ENCODE results near the gene GIT1. TPM values are rescaled to one million over a fixed set of nuclear protein-coding genes. Genes with fewer than 3 reads are reported as not detected.

The GIT1 gene
- total and polyA plus RNA-seq, 4 donors: 2.2 to 11.1 (median 4.9) TPM

- H3K4me1 ChIP-seq (ENCODE audit: control insufficient read depth in 4 of 4, insufficient read depth in 4 of 4, low read length in 3 of 4): peaks cover 21 to 59% (median 48%) of the 10 kb centered on the region in 4 donors
- no peaks in the 10 kb centered on the region for H3K27me3 ChIP-seq (ENCODE audit: control insufficient read depth in 4 of 4, insufficient read depth in 4 of 4, low read length in 3 of 4)
- H3K9ac ChIP-seq (ENCODE audit: low read depth in 1 of 2, low read length in 2 of 2): no peak overlapping the region
- TF ChIP-seq, protein P1, sequence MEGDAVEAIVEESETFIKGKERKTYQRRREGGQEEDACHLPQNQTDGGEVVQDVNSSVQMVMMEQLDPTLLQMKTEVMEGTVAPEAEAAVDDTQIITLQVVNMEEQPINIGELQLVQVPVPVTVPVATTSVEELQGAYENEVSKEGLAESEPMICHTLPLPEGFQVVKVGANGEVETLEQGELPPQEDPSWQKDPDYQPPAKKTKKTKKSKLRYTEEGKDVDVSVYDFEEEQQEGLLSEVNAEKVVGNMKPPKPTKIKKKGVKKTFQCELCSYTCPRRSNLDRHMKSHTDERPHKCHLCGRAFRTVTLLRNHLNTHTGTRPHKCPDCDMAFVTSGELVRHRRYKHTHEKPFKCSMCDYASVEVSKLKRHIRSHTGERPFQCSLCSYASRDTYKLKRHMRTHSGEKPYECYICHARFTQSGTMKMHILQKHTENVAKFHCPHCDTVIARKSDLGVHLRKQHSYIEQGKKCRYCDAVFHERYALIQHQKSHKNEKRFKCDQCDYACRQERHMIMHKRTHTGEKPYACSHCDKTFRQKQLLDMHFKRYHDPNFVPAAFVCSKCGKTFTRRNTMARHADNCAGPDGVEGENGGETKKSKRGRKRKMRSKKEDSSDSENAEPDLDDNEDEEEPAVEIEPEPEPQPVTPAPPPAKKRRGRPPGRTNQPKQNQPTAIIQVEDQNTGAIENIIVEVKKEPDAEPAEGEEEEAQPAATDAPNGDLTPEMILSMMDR (IDR thresholded peaks at IDR 0.05; ENCODE audit: low read depth, low read length, missing input control): peak; percentile 73
- TF ChIP-seq RAD21 (IDR thresholded peaks at IDR 0.05): peak; percentile 21 to 61
- TF ChIP-seq YY1 (IDR thresholded peaks at IDR 0.05): no peak
- no peak for TF ChIP-seq JUND (IDR thresholded peaks at IDR 0.05)
- TF ChIP-seq ATF3 (IDR thresholded peaks at IDR 0.05): no peak
- TF ChIP-seq SP1 (IDR thresholded peaks at IDR 0.05): no peak
- TF ChIP-seq, protein P2, sequence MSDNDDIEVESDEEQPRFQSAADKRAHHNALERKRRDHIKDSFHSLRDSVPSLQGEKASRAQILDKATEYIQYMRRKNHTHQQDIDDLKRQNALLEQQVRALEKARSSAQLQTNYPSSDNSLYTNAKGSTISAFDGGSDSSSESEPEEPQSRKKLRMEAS (IDR thresholded peaks at IDR 0.05): no peak
- TF ChIP-seq FOXA1 (IDR thresholded peaks at IDR 0.05): no peak
- no peak for TF ChIP-seq GABPA (IDR thresholded peaks at IDR 0.05 in 1 of 2, conservative IDR thresholded peaks at IDR 0.05 in 1 of 2)
- no peak for TF ChIP-seq HNF4A (conservative IDR thresholded peaks at IDR 0.05)
- TF ChIP-seq FOXA2 (IDR thresholded peaks at IDR 0.05): no peak
- TF ChIP-seq, protein P3, sequence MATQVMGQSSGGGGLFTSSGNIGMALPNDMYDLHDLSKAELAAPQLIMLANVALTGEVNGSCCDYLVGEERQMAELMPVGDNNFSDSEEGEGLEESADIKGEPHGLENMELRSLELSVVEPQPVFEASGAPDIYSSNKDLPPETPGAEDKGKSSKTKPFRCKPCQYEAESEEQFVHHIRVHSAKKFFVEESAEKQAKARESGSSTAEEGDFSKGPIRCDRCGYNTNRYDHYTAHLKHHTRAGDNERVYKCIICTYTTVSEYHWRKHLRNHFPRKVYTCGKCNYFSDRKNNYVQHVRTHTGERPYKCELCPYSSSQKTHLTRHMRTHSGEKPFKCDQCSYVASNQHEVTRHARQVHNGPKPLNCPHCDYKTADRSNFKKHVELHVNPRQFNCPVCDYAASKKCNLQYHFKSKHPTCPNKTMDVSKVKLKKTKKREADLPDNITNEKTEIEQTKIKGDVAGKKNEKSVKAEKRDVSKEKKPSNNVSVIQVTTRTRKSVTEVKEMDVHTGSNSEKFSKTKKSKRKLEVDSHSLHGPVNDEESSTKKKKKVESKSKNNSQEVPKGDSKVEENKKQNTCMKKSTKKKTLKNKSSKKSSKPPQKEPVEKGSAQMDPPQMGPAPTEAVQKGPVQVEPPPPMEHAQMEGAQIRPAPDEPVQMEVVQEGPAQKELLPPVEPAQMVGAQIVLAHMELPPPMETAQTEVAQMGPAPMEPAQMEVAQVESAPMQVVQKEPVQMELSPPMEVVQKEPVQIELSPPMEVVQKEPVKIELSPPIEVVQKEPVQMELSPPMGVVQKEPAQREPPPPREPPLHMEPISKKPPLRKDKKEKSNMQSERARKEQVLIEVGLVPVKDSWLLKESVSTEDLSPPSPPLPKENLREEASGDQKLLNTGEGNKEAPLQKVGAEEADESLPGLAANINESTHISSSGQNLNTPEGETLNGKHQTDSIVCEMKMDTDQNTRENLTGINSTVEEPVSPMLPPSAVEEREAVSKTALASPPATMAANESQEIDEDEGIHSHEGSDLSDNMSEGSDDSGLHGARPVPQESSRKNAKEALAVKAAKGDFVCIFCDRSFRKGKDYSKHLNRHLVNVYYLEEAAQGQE (IDR thresholded peaks at IDR 0.05): no peak
- peak; percentile 61 to 85 for TF ChIP-seq EGR1 (IDR thresholded peaks at IDR 0.05; ENCODE audit: low read depth in 2 of 2)
- H3K9me3 ChIP-seq (ENCODE audit: control insufficient read depth in 4 of 4, low read length in 3 of 4): no peaks in the 10 kb centered on the region
- peak overlapping the region in 1 of 3 donors; percentile 42 for H3K4me3 ChIP-seq (ENCODE audit: low read depth in 1 of 3, low read length in 3 of 3)
- H3K36me3 ChIP-seq (ENCODE audit: control insufficient read depth in 4 of 4, insufficient read depth in 3 of 4, low read depth in 1 of 4, low read length in 3 of 4): peaks cover 2 to 18% (median 4%) of the 10 kb centered on the region in 4 donors
- WGBS: 31% methylated on average over 62 of the region's 62 CpGs
- peak; percentile 67 for DNase-seq (ENCODE audit: low spot score)
- H3K27ac ChIP-seq (ENCODE audit: low read depth in 1 of 2, low read length in 2 of 2): peak overlapping the region; percentile 53 to 72
These were observed 16.5 kb downstream of the GIT1 start for GRCh38 chr17:29572691-29573557.

GRCh38 chr17:29571883-29572681, 17.4 kb downstream of the GIT1 start:
- WGBS: 52% methylated on average over 30 of the region's 30 CpGs
- peak overlapping the region in 1 of 2 donors; percentile 20 for H3K9ac ChIP-seq (ENCODE audit: low read depth in 1 of 2, low read length in 2 of 2)
- no peaks in the 10 kb centered on the region for H3K9me3 ChIP-seq (ENCODE audit: control insufficient read depth in 4 of 4, low read length in 3 of 4)
- DNase-seq (ENCODE audit: low spot score): no peak
- no peaks in the 10 kb centered on the region for H3K27me3 ChIP-seq (ENCODE audit: control insufficient read depth in 4 of 4, insufficient read depth in 4 of 4, low read length in 3 of 4)
- peak overlapping the region in 1 of 3 donors; percentile 42 for H3K4me3 ChIP-seq (ENCODE audit: low read depth in 1 of 3, low read length in 3 of 3)
- peak overlapping the region; percentile 32 to 72 for H3K27ac ChIP-seq (ENCODE audit: low read depth in 1 of 2, low read length in 2 of 2)
- H3K4me1 ChIP-seq (ENCODE audit: control insufficient read depth in 4 of 4, insufficient read depth in 4 of 4, low read length in 3 of 4): peaks cover 21 to 65% (median 52%) of the 10 kb centered on the region in 4 donors
- peaks cover 2 to 11% (median 4%) of the 10 kb centered on the region in 4 donors for H3K36me3 ChIP-seq (ENCODE audit: control insufficient read depth in 4 of 4, insufficient read depth in 3 of 4, low read depth in 1 of 4, low read length in 3 of 4)
- no peak for TF ChIP-seq EGR1 (IDR thresholded peaks at IDR 0.05; ENCODE audit: low read depth in 2 of 2)
- no peak for TF ChIP-seq RXRA (IDR thresholded peaks at IDR 0.05)
- TF ChIP-seq, protein P3 (IDR thresholded peaks at IDR 0.05): no peak
- TF ChIP-seq GABPA (IDR thresholded peaks at IDR 0.05 in 1 of 2, conservative IDR thresholded peaks at IDR 0.05 in 1 of 2): no peak
- no peak for TF ChIP-seq RAD21 (IDR thresholded peaks at IDR 0.05)
- TF ChIP-seq, protein P2 (IDR thresholded peaks at IDR 0.05): no peak
- no peak for TF ChIP-seq FOXA2 (IDR thresholded peaks at IDR 0.05)
- TF ChIP-seq, protein P4, sequence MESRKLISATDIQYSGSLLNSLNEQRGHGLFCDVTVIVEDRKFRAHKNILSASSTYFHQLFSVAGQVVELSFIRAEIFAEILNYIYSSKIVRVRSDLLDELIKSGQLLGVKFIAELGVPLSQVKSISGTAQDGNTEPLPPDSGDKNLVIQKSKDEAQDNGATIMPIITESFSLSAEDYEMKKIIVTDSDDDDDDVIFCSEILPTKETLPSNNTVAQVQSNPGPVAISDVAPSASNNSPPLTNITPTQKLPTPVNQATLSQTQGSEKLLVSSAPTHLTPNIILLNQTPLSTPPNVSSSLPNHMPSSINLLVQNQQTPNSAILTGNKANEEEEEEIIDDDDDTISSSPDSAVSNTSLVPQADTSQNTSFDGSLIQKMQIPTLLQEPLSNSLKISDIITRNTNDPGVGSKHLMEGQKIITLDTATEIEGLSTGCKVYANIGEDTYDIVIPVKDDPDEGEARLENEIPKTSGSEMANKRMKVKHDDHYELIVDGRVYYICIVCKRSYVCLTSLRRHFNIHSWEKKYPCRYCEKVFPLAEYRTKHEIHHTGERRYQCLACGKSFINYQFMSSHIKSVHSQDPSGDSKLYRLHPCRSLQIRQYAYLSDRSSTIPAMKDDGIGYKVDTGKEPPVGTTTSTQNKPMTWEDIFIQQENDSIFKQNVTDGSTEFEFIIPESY (IDR thresholded peaks at IDR 0.05): no peak
- no peak for TF ChIP-seq YY1 (IDR thresholded peaks at IDR 0.05)
